Thyroid gland (tissue), 4 donors: ENCODE measurements around the gene FEV. TPM values are rescaled to one million over a fixed set of nuclear protein-coding genes. Genes with fewer than 3 reads are reported as not detected.
A peak's percentile ranks its signal among the peaks of the same experiment; 100 is the strongest.

Experiments used
- DNase-seq, 2 donors: peaks; one replicate each; pipeline ENCODE4 v3.0.0-alpha.2; 2019
- H3K27ac ChIP-seq, 3 donors: fragments of 200-600 bp; sonication (generic); 1 replicate in 2 of 3; 2 replicates in 1 of 3; pipeline ENCODE4 v1.5.1; 2016 to 2019; ENCODE audit warnings: mild to moderate bottlenecking in 1 of 3, moderate library complexity in 1 of 3
- H3K27me3 ChIP-seq: fragments of 200-600 bp; sonication (generic); one replicate; pipeline ENCODE4 v1.5.1; 2019
- H3K36me3 ChIP-seq, 2 donors: fragments of 200-600 bp; sonication (generic); one replicate each; pipeline ENCODE4 v1.5.1; 2016 to 2019
- H3K4me1 ChIP-seq, 2 donors: fragments of 200-600 bp; sonication (generic); one replicate each; pipeline ENCODE4 v1.5.1; 2017 to 2019
- H3K4me3 ChIP-seq, 3 donors: fragments of 200-600 bp; sonication (generic); replicated peaks in 1 of 3; 1 replicate in 2 of 3; 2 replicates in 1 of 3; pipeline ENCODE4 v1.5.1; 2016; ENCODE audit warnings: mild to moderate bottlenecking in 1 of 3
- H3K9me3 ChIP-seq: fragments of 200-600 bp; sonication (generic); one replicate; pipeline ENCODE4 v1.5.1; 2017
- CTCF ChIP-seq, 6 experiments: fragments of 200-600 bp in 3 of 6; fragments of 450-650 bp in 3 of 6; sonication (generic) in 3 of 6; IDR thresholded peaks; one replicate each; pipeline ENCODE4 v1.5.1; 2016 to 2019; ENCODE audit warnings: antibody characterized with exemption in 6 of 6, mild to moderate bottlenecking in 2 of 6, inconsistent platforms in 1 of 6, moderate library complexity in 1 of 6
- POLR2A ChIP-seq, 2 donors: fragments of 450-650 bp; IDR thresholded peaks; one replicate each; pipeline ENCODE4 v1.6.1; 2017; ENCODE audit warnings: antibody characterized with exemption in 2 of 2, mild to moderate bottlenecking in 2 of 2, moderate library complexity in 1 of 2
- WGBS, 2 donors: methylation state at CpG; one replicate each; pipeline ENCODE4 v1.1.5; 2017; 5-methylcytosine and 5-hydroxymethylcytosine counted together
- intact Hi-C: fragments of 100-400 bp; cut with DNase I; formaldehyde crosslinking; loops from one replicate; pipeline ENCODE4 v1.15.1; 2023
- total RNA-seq, 4 donors: library from RNA; depleted of rRNA; stranded (reverse); fragments of >200 nt; gene quantifications; one replicate each; pipeline ENCODE4 v1.2.3, GENCODE V29; 2016

Gene FEV
- total RNA-seq = not detected

- 0% methylated on average over 10 to 13 of the region's 32 CpGs for WGBS, 2 donors
- intact Hi-C loops = no loop called here
- no peaks in the 10 kb centered on the region for H3K36me3 ChIP-seq
- H3K27ac ChIP-seq = no peak within 1 kb of the TSS
- H3K9me3 ChIP-seq = no peaks in the 10 kb centered on the region
- DNase-seq = no peak
- no peak for TF ChIP-seq POLR2A (IDR thresholded peaks at IDR 0.05)
- no peak for TF ChIP-seq CTCF (IDR thresholded peaks at IDR 0.05)
- peaks cover 8 to 36% of the 10 kb centered on the region in 2 donors for H3K4me1 ChIP-seq
- peaks cover 48% of the 10 kb centered on the region for H3K27me3 ChIP-seq
- H3K4me3 ChIP-seq = no peak within 1 kb of the TSS
Observed at GRCh38 chr2:218985021-218985324, at the start of gene FEV. TSS of gene FEV (minus strand) at chr2:218985184. CDS start at chr2:218985075, 109 bp downstream.

GRCh38 chr2:219032051-219032745 is 47.2 kb upstream of the FEV start:
- TF ChIP-seq CTCF (IDR thresholded peaks at IDR 0.05) = no peak
- TF ChIP-seq POLR2A (IDR thresholded peaks at IDR 0.05) = no peak
- WGBS, 2 donors = 82 to 83% methylated on average over 23 of the region's 23 CpGs
- Histone ChIP-seq H3K36me3 (no peaks in the 10 kb centered on the region), H3K4me3 (no peak overlapping the region), H3K27me3 (no peaks in the 10 kb centered on the region), H3K4me1 (no peaks in the 10 kb centered on the region), H3K27ac (no peak overlapping the region), H3K9me3 (no peaks in the 10 kb centered on the region)
- DNase-seq = no peak
- intact Hi-C loops = no loop called here

- no peak for DNase-seq
- Histone ChIP-seq H3K4me1 (no peaks in the 10 kb centered on the region), H3K27ac (no peak overlapping the region), H3K27me3 (no peaks in the 10 kb centered on the region), H3K4me3 (no peak overlapping the region), H3K9me3 (no peaks in the 10 kb centered on the region), H3K36me3 (no peaks in the 10 kb centered on the region)
- TF ChIP-seq POLR2A (IDR thresholded peaks at IDR 0.05) = no peak
- no peak for TF ChIP-seq CTCF (IDR thresholded peaks at IDR 0.05)
- intact Hi-C loops = no loop called here
- 81 to 93% methylated on average over 12 to 21 of the region's 21 CpGs for WGBS, 2 donors
Observed at GRCh38 chr2:219031005-219031738, 46.2 kb upstream of the FEV start.

GRCh38 chr2:219030177-219030940 is 45.4 kb upstream of the FEV start:
- intact Hi-C loops = no loop called here
- Histone ChIP-seq H3K9me3 (no peaks in the 10 kb centered on the region), H3K27me3 (no peaks in the 10 kb centered on the region), H3K4me3 (no peak overlapping the region), H3K36me3 (no peaks in the 10 kb centered on the region), H3K4me1 (no peaks in the 10 kb centered on the region), H3K27ac (no peak overlapping the region)
- WGBS, 2 donors = 86 to 94% methylated on average over 3 to 13 of the region's 16 CpGs
- no peak for DNase-seq
- TF ChIP-seq CTCF (IDR thresholded peaks at IDR 0.05) (no peak), POLR2A (IDR thresholded peaks at IDR 0.05) (no peak)

GRCh38 chr2:219029829-219030165 is 44.8 kb upstream of the FEV start:
- H3K27me3 ChIP-seq = no peaks in the 10 kb centered on the region
- no peak overlapping the region for H3K4me3 ChIP-seq
- no peaks in the 10 kb centered on the region for H3K36me3 ChIP-seq
- TF ChIP-seq POLR2A (IDR thresholded peaks at IDR 0.05) = no peak
- TF ChIP-seq CTCF (IDR thresholded peaks at IDR 0.05) = peak; percentile 77 to 96 (median 87)
- no peak overlapping the region for H3K27ac ChIP-seq
- intact Hi-C loops = no loop called here
- WGBS, 2 donors = 52 to 53% methylated on average over 7 of the region's 9 CpGs
- peak; percentile 77 to 85 for DNase-seq
- H3K9me3 ChIP-seq = no peaks in the 10 kb centered on the region
- no peaks in the 10 kb centered on the region for H3K4me1 ChIP-seq
